ENCODE results near the gene CR2.

GRCh38 chr1:207428783-207429182, 25.3 kb upstream of the CR2 start:
- TF ChIP-seq, protein P1, sequence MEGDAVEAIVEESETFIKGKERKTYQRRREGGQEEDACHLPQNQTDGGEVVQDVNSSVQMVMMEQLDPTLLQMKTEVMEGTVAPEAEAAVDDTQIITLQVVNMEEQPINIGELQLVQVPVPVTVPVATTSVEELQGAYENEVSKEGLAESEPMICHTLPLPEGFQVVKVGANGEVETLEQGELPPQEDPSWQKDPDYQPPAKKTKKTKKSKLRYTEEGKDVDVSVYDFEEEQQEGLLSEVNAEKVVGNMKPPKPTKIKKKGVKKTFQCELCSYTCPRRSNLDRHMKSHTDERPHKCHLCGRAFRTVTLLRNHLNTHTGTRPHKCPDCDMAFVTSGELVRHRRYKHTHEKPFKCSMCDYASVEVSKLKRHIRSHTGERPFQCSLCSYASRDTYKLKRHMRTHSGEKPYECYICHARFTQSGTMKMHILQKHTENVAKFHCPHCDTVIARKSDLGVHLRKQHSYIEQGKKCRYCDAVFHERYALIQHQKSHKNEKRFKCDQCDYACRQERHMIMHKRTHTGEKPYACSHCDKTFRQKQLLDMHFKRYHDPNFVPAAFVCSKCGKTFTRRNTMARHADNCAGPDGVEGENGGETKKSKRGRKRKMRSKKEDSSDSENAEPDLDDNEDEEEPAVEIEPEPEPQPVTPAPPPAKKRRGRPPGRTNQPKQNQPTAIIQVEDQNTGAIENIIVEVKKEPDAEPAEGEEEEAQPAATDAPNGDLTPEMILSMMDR (conservative IDR thresholded peaks at IDR 0.05; ENCODE audit: low read depth, low read length), result no peak
- no peak for TF ChIP-seq EZH2 (IDR thresholded peaks at IDR 0.05; ENCODE audit: low read length, unreplicated experiment)
